ENCODE data around the gene ZBTB34. TPM values are rescaled to one million over a fixed set of nuclear protein-coding genes. Genes with fewer than 3 reads are reported as not detected.

Gene ZBTB34
- total RNA-seq, 1 donor from 2014 or later, result 20.2 TPM

DNA sequence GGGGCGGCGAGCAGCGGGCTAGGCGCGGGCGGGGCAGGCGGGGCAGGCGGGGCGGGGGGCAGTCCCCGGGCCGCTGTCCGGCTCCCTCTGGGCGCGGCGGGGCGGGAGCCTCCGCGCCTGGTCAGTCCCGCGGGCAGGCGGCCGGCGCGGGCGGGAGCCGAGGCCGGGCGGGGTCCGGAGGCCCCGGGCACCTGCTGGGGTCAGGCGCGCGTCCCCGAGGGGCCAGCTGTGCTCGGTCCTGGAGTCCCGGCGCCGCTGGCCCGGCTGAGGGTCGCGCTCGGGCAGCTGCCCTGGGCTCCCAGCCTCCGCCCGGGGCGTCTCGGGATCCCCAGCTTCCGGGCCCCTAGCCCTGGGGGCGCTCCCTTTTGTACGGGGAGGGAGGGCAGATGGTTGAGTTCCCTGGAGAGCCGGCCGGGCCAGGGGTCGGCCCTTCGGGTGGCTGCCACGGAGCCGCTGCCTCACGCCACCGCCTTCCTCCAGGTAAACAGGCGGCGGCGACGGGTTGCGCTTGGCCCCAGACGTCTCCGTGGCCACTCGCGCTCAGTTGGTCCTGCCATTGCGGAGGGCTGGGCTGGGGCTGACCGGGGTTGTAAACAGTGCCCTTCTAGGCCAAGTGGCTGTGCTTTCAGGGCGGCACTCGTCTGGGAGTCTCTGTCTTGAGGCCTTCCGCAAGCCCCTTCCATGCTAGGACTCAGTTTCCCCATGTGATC, 473 bp downstream of the ZBTB34 start:
- peaks cover 5% of the 10 kb centered on the region for H3K36me3 Mint-ChIP-seq
- TF ChIP-seq, protein P1, sequence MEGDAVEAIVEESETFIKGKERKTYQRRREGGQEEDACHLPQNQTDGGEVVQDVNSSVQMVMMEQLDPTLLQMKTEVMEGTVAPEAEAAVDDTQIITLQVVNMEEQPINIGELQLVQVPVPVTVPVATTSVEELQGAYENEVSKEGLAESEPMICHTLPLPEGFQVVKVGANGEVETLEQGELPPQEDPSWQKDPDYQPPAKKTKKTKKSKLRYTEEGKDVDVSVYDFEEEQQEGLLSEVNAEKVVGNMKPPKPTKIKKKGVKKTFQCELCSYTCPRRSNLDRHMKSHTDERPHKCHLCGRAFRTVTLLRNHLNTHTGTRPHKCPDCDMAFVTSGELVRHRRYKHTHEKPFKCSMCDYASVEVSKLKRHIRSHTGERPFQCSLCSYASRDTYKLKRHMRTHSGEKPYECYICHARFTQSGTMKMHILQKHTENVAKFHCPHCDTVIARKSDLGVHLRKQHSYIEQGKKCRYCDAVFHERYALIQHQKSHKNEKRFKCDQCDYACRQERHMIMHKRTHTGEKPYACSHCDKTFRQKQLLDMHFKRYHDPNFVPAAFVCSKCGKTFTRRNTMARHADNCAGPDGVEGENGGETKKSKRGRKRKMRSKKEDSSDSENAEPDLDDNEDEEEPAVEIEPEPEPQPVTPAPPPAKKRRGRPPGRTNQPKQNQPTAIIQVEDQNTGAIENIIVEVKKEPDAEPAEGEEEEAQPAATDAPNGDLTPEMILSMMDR (conservative IDR thresholded peaks at IDR 0.05), result no peak
- peak overlapping the region; percentile 96 for H3K4me3 Mint-ChIP-seq
- H3K27me3 Mint-ChIP-seq, result peaks cover 24% of the 10 kb centered on the region
- peak overlapping the region; percentile 94 for H3K27ac Mint-ChIP-seq
- no peak for DNase-seq (ENCODE audit: extremely low spot score, unreplicated experiment)
- H3K9me3 Mint-ChIP-seq, result no peaks in the 10 kb centered on the region
- peaks cover 18% of the 10 kb centered on the region for H3K4me1 Mint-ChIP-seq (ENCODE audit: unreplicated experiment)

DNA sequence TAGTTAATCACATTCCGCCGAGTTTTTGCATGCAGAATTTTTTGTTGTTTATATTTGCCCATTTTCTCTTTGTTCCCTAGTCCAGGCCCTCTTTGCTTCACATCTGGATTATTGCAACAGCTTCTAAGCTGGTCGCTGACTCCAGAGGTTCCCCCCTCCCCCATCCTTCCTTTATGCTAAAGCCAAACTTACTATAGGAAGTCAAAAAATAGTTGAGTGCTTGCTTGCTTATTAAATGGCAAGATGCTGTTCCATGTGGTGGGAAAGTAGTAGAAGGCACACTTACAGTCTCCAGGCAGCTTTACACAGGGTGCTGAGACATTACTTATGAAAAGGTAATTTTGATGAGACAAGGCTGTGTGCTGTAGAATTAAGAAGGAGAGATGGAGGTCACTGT, 1.3 kb downstream of the ZBTB34 start:
- DNase-seq (ENCODE audit: extremely low spot score, unreplicated experiment), result no peak
- H3K4me3 Mint-ChIP-seq, result peak overlapping the region; percentile 96
- H3K27ac Mint-ChIP-seq, result peak overlapping the region; percentile 94
- peaks cover 18% of the 10 kb centered on the region for H3K4me1 Mint-ChIP-seq (ENCODE audit: unreplicated experiment)
- H3K36me3 Mint-ChIP-seq, result peaks cover 13% of the 10 kb centered on the region
- TF ChIP-seq, protein P1 (conservative IDR thresholded peaks at IDR 0.05), result no peak
- peaks cover 17% of the 10 kb centered on the region for H3K27me3 Mint-ChIP-seq
- no peaks in the 10 kb centered on the region for H3K9me3 Mint-ChIP-seq

DNA sequence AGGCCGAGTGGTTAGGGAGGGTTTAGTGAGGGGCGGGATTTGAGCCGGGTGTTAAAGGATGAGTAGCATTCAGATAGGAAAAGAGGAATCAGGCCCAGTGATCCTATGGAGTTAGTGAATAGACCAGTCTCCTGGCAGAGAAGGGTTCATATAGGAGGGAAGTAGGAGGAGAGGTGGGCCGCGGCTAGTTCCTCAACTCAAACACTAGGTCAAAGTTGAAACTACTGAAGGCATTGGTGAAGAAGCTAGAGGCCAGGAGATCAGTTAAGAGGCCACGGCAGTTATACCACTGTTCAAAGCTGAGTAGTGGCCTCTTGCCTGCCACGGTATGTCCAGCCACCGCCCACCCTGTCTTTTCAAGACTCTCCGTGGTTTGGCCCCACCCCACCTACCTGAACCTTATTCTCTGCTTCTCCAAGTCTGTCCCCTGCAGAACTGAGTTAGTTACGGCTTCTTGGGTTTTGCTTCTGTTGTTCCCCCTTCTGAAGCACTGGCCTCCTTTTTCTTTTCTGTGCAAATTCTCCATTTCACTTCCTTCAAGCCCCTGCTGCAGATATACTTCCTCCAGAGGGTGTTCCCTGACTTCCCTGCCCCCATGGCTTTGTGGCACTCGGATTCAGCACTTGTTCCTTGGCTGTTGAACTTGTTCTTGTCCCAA, 1.8 kb downstream of the ZBTB34 start:
- peaks cover 18% of the 10 kb centered on the region for H3K4me1 Mint-ChIP-seq (ENCODE audit: unreplicated experiment)
- H3K27ac Mint-ChIP-seq, result peak overlapping the region; percentile 94

DNA sequence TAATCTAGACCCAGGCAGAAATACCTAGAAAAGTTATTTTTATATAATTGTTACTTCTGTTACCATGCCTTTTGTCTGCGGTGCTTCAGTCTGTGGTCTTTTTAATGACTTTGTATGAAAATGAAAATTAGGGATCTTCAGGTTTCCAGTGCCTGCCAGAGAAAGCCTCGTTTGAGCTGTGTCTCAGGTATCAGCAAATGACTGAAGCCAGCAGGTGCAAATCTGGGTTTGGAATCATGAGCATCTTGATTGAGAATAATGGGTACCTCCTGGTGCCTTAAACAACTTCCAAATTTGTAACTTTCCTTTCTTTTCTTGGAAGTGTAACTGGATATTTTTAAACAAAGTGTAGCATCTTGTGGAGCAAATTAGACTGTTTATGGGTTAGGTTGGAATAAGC, 4.3 kb downstream of the ZBTB34 start:
- no peaks in the 10 kb centered on the region for H3K27me3 Mint-ChIP-seq
- H3K27ac Mint-ChIP-seq, result no peak overlapping the region
- TF ChIP-seq, protein P1 (conservative IDR thresholded peaks at IDR 0.05), result no peak
- no peak overlapping the region for H3K4me3 Mint-ChIP-seq
- H3K36me3 Mint-ChIP-seq, result peaks cover 22% of the 10 kb centered on the region
- H3K9me3 Mint-ChIP-seq, result no peaks in the 10 kb centered on the region
- no peak for DNase-seq (ENCODE audit: extremely low spot score, unreplicated experiment)
- peaks cover 26% of the 10 kb centered on the region for H3K4me1 Mint-ChIP-seq (ENCODE audit: unreplicated experiment)

More for the DNA sequence above, 1.8 kb downstream of the ZBTB34 start:
- H3K9me3 Mint-ChIP-seq, result no peaks in the 10 kb centered on the region
- peaks cover 13% of the 10 kb centered on the region for H3K27me3 Mint-ChIP-seq
- DNase-seq (ENCODE audit: extremely low spot score, unreplicated experiment), result no peak
- peaks cover 16% of the 10 kb centered on the region for H3K36me3 Mint-ChIP-seq
- TF ChIP-seq, protein P1 (conservative IDR thresholded peaks at IDR 0.05), result no peak
- peak overlapping the region; percentile 96 for H3K4me3 Mint-ChIP-seq

DNA sequence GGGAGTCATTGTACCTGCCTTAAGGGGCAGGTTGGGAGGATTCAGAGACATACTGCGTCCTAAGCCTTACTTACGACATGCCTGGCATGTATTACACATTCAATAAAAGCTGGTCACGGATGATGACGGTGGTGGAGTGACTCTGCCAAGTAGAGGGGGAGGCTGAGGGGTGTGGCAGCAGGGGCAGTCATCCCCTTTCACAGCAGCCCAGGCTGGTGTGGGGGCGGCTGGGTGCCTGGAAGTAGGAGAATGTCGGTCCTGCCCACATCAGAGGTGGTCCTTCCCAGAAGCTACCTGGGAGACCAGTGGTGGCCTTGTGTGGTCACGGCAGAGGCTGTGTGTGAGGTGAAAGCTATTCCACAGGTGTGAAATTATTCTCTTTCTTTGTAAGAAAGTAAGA, 8.9 kb downstream of the ZBTB34 start:
- Mint-ChIP-seq H3K27ac (peak overlapping the region; percentile 51), H3K36me3 (peaks cover 35% of the 10 kb centered on the region), H3K9me3 (no peaks in the 10 kb centered on the region), H3K4me3 (no peak overlapping the region), H3K27me3 (no peaks in the 10 kb centered on the region), H3K4me1 (ENCODE audit: unreplicated experiment) (peaks cover 23% of the 10 kb centered on the region)
- TF ChIP-seq, protein P1 (conservative IDR thresholded peaks at IDR 0.05), result no peak
- no peak for DNase-seq (ENCODE audit: extremely low spot score, unreplicated experiment)
